H9 (cell line): ENCODE results near the gene CMTM5. TPM values are rescaled to one million over a fixed set of nuclear protein-coding genes. Genes with fewer than 3 reads are reported as not detected.

Source experiments
- DNase-seq: peaks from one replicate; pipeline ENCODE4 v3.0.0-alpha.2; 2017
- H2AFZ ChIP-seq: one replicate; pipeline ENCODE4 v1.6.1; 2013; ENCODE audit warnings: mild to moderate bottlenecking, low read length, control low read depth, moderate library complexity
- H2AK5ac ChIP-seq: 2 replicates; pipeline ENCODE4 v1.6.1; 2013; ENCODE audit warnings: low read length, control low read depth, mixed read lengths; ENCODE audit not compliant: insufficient read length
- H2BK120ac ChIP-seq: one replicate; pipeline ENCODE4 v1.6.1; 2013; ENCODE audit warnings: low read depth, mild to moderate bottlenecking, low read length, control low read depth, inconsistent platforms; ENCODE audit not compliant: poor library complexity, severe bottlenecking
- H2BK12ac ChIP-seq: 2 replicates; pipeline ENCODE4 v1.6.1; 2013; ENCODE audit warnings: low read length, control low read depth, mixed read lengths, low read depth; ENCODE audit not compliant: insufficient read length
- H2BK15ac ChIP-seq: 2 replicates; pipeline ENCODE4 v1.6.1; 2013; ENCODE audit warnings: low read depth, low read length, control low read depth
- H2BK20ac ChIP-seq: one replicate; pipeline ENCODE4 v1.6.1; 2013; ENCODE audit warnings: low read depth, mild to moderate bottlenecking, low read length, control low read depth, inconsistent platforms; ENCODE audit not compliant: poor library complexity, severe bottlenecking
- H2BK5ac ChIP-seq: 2 replicates; pipeline ENCODE4 v1.6.1; 2013; ENCODE audit warnings: low read length, control low read depth, mixed read lengths; ENCODE audit not compliant: insufficient read length
- H3K14ac ChIP-seq: 2 replicates; pipeline ENCODE4 v1.6.1; 2013; ENCODE audit warnings: low read length, control low read depth; ENCODE audit not compliant: insufficient read depth
- H3K18ac ChIP-seq: 2 replicates; pipeline ENCODE4 v1.6.1; 2013; ENCODE audit warnings: low read depth, mild to moderate bottlenecking, mixed read lengths, low read length, control low read depth; ENCODE audit not compliant: insufficient read length
- H3K23ac ChIP-seq: 2 replicates; pipeline ENCODE4 v1.6.1; 2013; ENCODE audit warnings: low read length, control low read depth, mixed read lengths, low read depth; ENCODE audit not compliant: insufficient read length
- H3K23me2 ChIP-seq: 2 replicates; pipeline ENCODE4 v1.6.1; 2013; ENCODE audit warnings: low read depth, mild to moderate bottlenecking, mixed read lengths, low read length, control low read depth; ENCODE audit not compliant: insufficient read length, poor library complexity, severe bottlenecking
- H3K27ac ChIP-seq: 2 replicates; pipeline ENCODE4 v1.5.1; 2013; ENCODE audit warnings: low read length, control low read depth, mixed read lengths, low read depth; ENCODE audit not compliant: insufficient read length
- H3K27me3 ChIP-seq: 2 replicates; pipeline ENCODE4 v1.6.1; 2013; ENCODE audit warnings: low read length, control low read depth, inconsistent platforms; ENCODE audit not compliant: insufficient read depth
- H3K4ac ChIP-seq: 2 replicates; pipeline ENCODE4 v1.6.1; 2013; ENCODE audit warnings: low read depth, mild to moderate bottlenecking, control low read depth, inconsistent platforms, low read length, moderate library complexity
- H3K4me1 ChIP-seq: 2 replicates; pipeline ENCODE4 v1.6.1; 2013; ENCODE audit warnings: low read length, control low read depth, inconsistent platforms; ENCODE audit not compliant: insufficient read depth
- H3K4me2 ChIP-seq: 2 replicates; pipeline ENCODE4 v1.6.1; 2013; ENCODE audit warnings: low read length, control low read depth, mixed read lengths; ENCODE audit not compliant: insufficient read length, insufficient read depth
- H3K56ac ChIP-seq: 2 replicates; pipeline ENCODE4 v1.6.1; 2013; ENCODE audit warnings: low read depth, mild to moderate bottlenecking, mixed read lengths, low read length, control low read depth; ENCODE audit not compliant: insufficient read length
- H3K79me1 ChIP-seq: 2 replicates; pipeline ENCODE4 v1.6.1; 2013; ENCODE audit warnings: low read depth, mild to moderate bottlenecking, moderate library complexity, low read length, control low read depth, inconsistent platforms; ENCODE audit not compliant: insufficient read depth, poor library complexity, severe bottlenecking
- H3K79me2 ChIP-seq: 2 replicates; pipeline ENCODE4 v1.6.1; 2013; ENCODE audit warnings: low read length, control low read depth, inconsistent platforms; ENCODE audit not compliant: insufficient read depth
- H3K9ac ChIP-seq: 2 replicates; pipeline ENCODE4 v1.6.1; 2013; ENCODE audit warnings: low read length, control low read depth, mixed read lengths; ENCODE audit not compliant: insufficient read length; ENCODE audit errors: extremely low read depth
- H3K9me3 ChIP-seq: one replicate; pipeline ENCODE4 v1.6.1; 2013; ENCODE audit warnings: low read depth, low read length, inconsistent platforms; ENCODE audit not compliant: control insufficient read depth
- H3T11ph ChIP-seq: one replicate; pipeline ENCODE4 v1.6.1; 2013; ENCODE audit warnings: mild to moderate bottlenecking, low read length, control low read depth, inconsistent platforms
- H4K20me1 ChIP-seq: one replicate; pipeline ENCODE4 v1.6.1; 2013; ENCODE audit not compliant: control insufficient read depth, insufficient read length, insufficient read depth
- H4K5ac ChIP-seq: 2 replicates; pipeline ENCODE4 v1.6.1; 2013; ENCODE audit warnings: low read depth, mild to moderate bottlenecking, mixed read lengths, low read length, control low read depth; ENCODE audit not compliant: insufficient read length
- H4K8ac ChIP-seq: replicated peaks from 2 replicates; pipeline ENCODE4 v1.6.1; 2013; ENCODE audit warnings: low read length, control low read depth, mixed read lengths, low read depth; ENCODE audit not compliant: insufficient read length
- H4K91ac ChIP-seq: 2 replicates; pipeline ENCODE4 v1.6.1; 2013; ENCODE audit warnings: low read depth, mild to moderate bottlenecking, moderate library complexity, mixed read lengths, low read length, control low read depth; ENCODE audit not compliant: insufficient read length
- H3K27ac Mint-ChIP-seq, 3 experiments: 2 replicates in 2 of 3; 3 replicates in 1 of 3; pipeline ENCODE4 v1.8.0; 2020 to 2021; ENCODE audit warnings: mixed read lengths in 3 of 3, mild to moderate bottlenecking in 1 of 3, moderate library complexity in 1 of 3
- H3K27me3 Mint-ChIP-seq: 2 replicates; pipeline ENCODE4 v1.8.0; 2021; ENCODE audit warnings: low read depth, mild to moderate bottlenecking, moderate library complexity, mixed read lengths
- H3K36me3 Mint-ChIP-seq, 3 experiments: 2 replicates in 2 of 3; 3 replicates in 1 of 3; pipeline ENCODE4 v1.8.0; 2020 to 2021; ENCODE audit warnings: low read depth in 3 of 3, mixed read lengths in 3 of 3; ENCODE audit not compliant: insufficient read depth in 1 of 3
- H3K4me1 Mint-ChIP-seq, 2 experiments: 2 replicates each; pipeline ENCODE4 v1.8.0; 2020; ENCODE audit warnings: mixed read lengths in 2 of 2
- H3K4me3 Mint-ChIP-seq, 2 experiments: 2 replicates in 1 of 2; 3 replicates in 1 of 2; pipeline ENCODE4 v1.8.0; 2020 to 2021; ENCODE audit warnings: mild to moderate bottlenecking in 2 of 2, mixed read lengths in 2 of 2, moderate library complexity in 1 of 2
- H3K9me3 Mint-ChIP-seq, 2 experiments: 2 replicates in 1 of 2; 3 replicates in 1 of 2; pipeline ENCODE4 v1.8.0; 2020; ENCODE audit warnings: mild to moderate bottlenecking in 2 of 2, mixed read lengths in 2 of 2, moderate library complexity in 1 of 2
- WGBS: extraction: QIAGEN DNeasy Blood & Tissue Kit; methylation state at CpG from one replicate; pipeline ENCODE4 v1.1.7; 2013; ENCODE audit warnings: missing lambda C conversion rate, low lambda C conversion rate, mixed read lengths; ENCODE audit not compliant: insufficient read length; ENCODE audit errors: extremely low coverage; 5-methylcytosine and 5-hydroxymethylcytosine counted together
- total RNA-seq: library from RNA; stranded (reverse); gene quantifications from 2 replicates; pipeline ENCODE4 v1.2.1, GENCODE V29; 2021
- TF ChIP-seq, protein P1 (sequence below): fragments of 200-600 bp; sonication (generic); conservative IDR thresholded peaks from 3 replicates; pipeline ENCODE4 v1.8.0; 2021; ENCODE audit warnings: antibody characterized with exemption, mild to moderate bottlenecking

The CMTM5 gene
- total RNA-seq, 1 experiment from 2014 or later, result not detected

- TF ChIP-seq, protein P1, sequence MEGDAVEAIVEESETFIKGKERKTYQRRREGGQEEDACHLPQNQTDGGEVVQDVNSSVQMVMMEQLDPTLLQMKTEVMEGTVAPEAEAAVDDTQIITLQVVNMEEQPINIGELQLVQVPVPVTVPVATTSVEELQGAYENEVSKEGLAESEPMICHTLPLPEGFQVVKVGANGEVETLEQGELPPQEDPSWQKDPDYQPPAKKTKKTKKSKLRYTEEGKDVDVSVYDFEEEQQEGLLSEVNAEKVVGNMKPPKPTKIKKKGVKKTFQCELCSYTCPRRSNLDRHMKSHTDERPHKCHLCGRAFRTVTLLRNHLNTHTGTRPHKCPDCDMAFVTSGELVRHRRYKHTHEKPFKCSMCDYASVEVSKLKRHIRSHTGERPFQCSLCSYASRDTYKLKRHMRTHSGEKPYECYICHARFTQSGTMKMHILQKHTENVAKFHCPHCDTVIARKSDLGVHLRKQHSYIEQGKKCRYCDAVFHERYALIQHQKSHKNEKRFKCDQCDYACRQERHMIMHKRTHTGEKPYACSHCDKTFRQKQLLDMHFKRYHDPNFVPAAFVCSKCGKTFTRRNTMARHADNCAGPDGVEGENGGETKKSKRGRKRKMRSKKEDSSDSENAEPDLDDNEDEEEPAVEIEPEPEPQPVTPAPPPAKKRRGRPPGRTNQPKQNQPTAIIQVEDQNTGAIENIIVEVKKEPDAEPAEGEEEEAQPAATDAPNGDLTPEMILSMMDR, result no peak
- Mint-ChIP-seq H3K4me3 (no peak overlapping the region), H3K36me3 (no peaks in the 10 kb centered on the region), H3K4me1 (peaks cover 7 to 8% of the 10 kb centered on the region in 2 experiments), H3K27ac (no peak overlapping the region), H3K9me3 (no peaks in the 10 kb centered on the region; a peak in 1 of 5 replicates), H3K27me3 (peaks cover 38% of the 10 kb centered on the region)
- H2BK12ac ChIP-seq, result no peak overlapping the region
- no peak overlapping the region for H3K23ac ChIP-seq
- no peak overlapping the region for H4K5ac ChIP-seq
- no peak overlapping the region for H2BK20ac ChIP-seq
- H2BK15ac ChIP-seq, result no peak overlapping the region
- no peak for DNase-seq
- H3K79me1 ChIP-seq, result no peaks in the 10 kb centered on the region
- H3K4me1 ChIP-seq, result no peaks in the 10 kb centered on the region; the same call in 1 of the 2 replicates
- no peak overlapping the region for H3K56ac ChIP-seq
- H4K91ac ChIP-seq, result no peak overlapping the region
- no CpG with 5 or more reads among the region's 10 CpGs for WGBS
- H2AFZ ChIP-seq, result no peak overlapping the region
- no peak overlapping the region for H2BK5ac ChIP-seq
- H3K14ac ChIP-seq, result no peak overlapping the region
- no peak overlapping the region for H3T11ph ChIP-seq
- H3K9ac ChIP-seq, result no peak overlapping the region
- H3K4me2 ChIP-seq, result no peak overlapping the region
- no peak overlapping the region for H3K4ac ChIP-seq
- H4K20me1 ChIP-seq, result no peaks in the 10 kb centered on the region
- no peaks in the 10 kb centered on the region for H3K79me2 ChIP-seq
- H4K8ac ChIP-seq, result no peak overlapping the region
- no peak overlapping the region for H3K18ac ChIP-seq
- no peak overlapping the region for H2BK120ac ChIP-seq
- no peaks in the 10 kb centered on the region for H3K9me3 ChIP-seq
- no peak overlapping the region for H3K27ac ChIP-seq
- H2AK5ac ChIP-seq, result no peak overlapping the region
- H3K27me3 ChIP-seq, result no peaks in the 10 kb centered on the region
- H3K23me2 ChIP-seq, result no peaks in the 10 kb centered on the region
Observed at GRCh38 chr14:23396126-23396525, 19.3 kb downstream of the CMTM5 start.
